ENCODE measurements around the gene SGMS1.

The SGMS1 gene

GRCh38 chr10:50416181-50416824, 207.5 kb downstream of the SGMS1 start:
- Mint-ChIP-seq H3K27me3 (no peaks in the 10 kb centered on the region), H3K4me1 (ENCODE audit: low read depth) (peaks cover 41% of the 10 kb centered on the region), H3K36me3 (peaks cover 15% of the 10 kb centered on the region), H3K4me3 (no peak overlapping the region), H3K9me3 (ENCODE audit: low read depth) (no peaks in the 10 kb centered on the region), H3K27ac (no peak overlapping the region)

- peaks cover 13% of the 10 kb centered on the region for H3K36me3 Mint-ChIP-seq
- H3K4me3 Mint-ChIP-seq, result no peak overlapping the region
- peaks cover 38% of the 10 kb centered on the region for H3K4me1 Mint-ChIP-seq (ENCODE audit: low read depth)
- no peaks in the 10 kb centered on the region for H3K9me3 Mint-ChIP-seq (ENCODE audit: low read depth)
- no peaks in the 10 kb centered on the region for H3K27me3 Mint-ChIP-seq
- H3K27ac Mint-ChIP-seq, result no peak overlapping the region
Measured at GRCh38 chr10:50415292-50415691, 208.5 kb downstream of the SGMS1 start.

- peaks cover 29% of the 10 kb centered on the region for H3K4me1 Mint-ChIP-seq (ENCODE audit: low read depth)
- H3K27me3 Mint-ChIP-seq, result no peaks in the 10 kb centered on the region
- peaks cover 22% of the 10 kb centered on the region for H3K36me3 Mint-ChIP-seq
- H3K4me3 Mint-ChIP-seq, result no peak overlapping the region
- peaks cover 5% of the 10 kb centered on the region for H3K9me3 Mint-ChIP-seq (ENCODE audit: low read depth)
- H3K27ac Mint-ChIP-seq, result peak overlapping the region; percentile 11
Measured at GRCh38 chr10:50410066-50410811, 213.5 kb downstream of the SGMS1 start.

GRCh38 chr10:50407076-50407801, 216.5 kb downstream of the SGMS1 start:
- H3K9me3 Mint-ChIP-seq (ENCODE audit: low read depth), result peaks cover 5% of the 10 kb centered on the region
- H3K4me1 Mint-ChIP-seq (ENCODE audit: low read depth), result peaks cover 28% of the 10 kb centered on the region
- no peaks in the 10 kb centered on the region for H3K27me3 Mint-ChIP-seq
- H3K36me3 Mint-ChIP-seq, result peaks cover 25% of the 10 kb centered on the region
- no peak overlapping the region for H3K27ac Mint-ChIP-seq
- no peak overlapping the region for H3K4me3 Mint-ChIP-seq

GRCh38 chr10:50406457-50407070, 217.2 kb downstream of the SGMS1 start:
- H3K4me3 Mint-ChIP-seq, result no peak overlapping the region
- H3K36me3 Mint-ChIP-seq, result peaks cover 26% of the 10 kb centered on the region
- H3K4me1 Mint-ChIP-seq (ENCODE audit: low read depth), result peaks cover 27% of the 10 kb centered on the region
- peaks cover 5% of the 10 kb centered on the region for H3K9me3 Mint-ChIP-seq (ENCODE audit: low read depth)
- H3K27ac Mint-ChIP-seq, result no peak overlapping the region
- no peaks in the 10 kb centered on the region for H3K27me3 Mint-ChIP-seq

GRCh38 chr10:50405723-50406122, 218.0 kb downstream of the SGMS1 start:
- Mint-ChIP-seq H3K9me3 (ENCODE audit: low read depth) (peaks cover 5% of the 10 kb centered on the region), H3K27me3 (no peaks in the 10 kb centered on the region), H3K36me3 (peaks cover 25% of the 10 kb centered on the region), H3K4me3 (no peak overlapping the region), H3K4me1 (ENCODE audit: low read depth) (peaks cover 26% of the 10 kb centered on the region), H3K27ac (no peak overlapping the region)

- no peak overlapping the region for H3K4me3 Mint-ChIP-seq
- H3K27ac Mint-ChIP-seq, result no peak overlapping the region
- H3K4me1 Mint-ChIP-seq (ENCODE audit: low read depth), result peaks cover 14% of the 10 kb centered on the region
- peaks cover 5% of the 10 kb centered on the region for H3K9me3 Mint-ChIP-seq (ENCODE audit: low read depth)
- H3K27me3 Mint-ChIP-seq, result no peaks in the 10 kb centered on the region
- H3K36me3 Mint-ChIP-seq, result peaks cover 27% of the 10 kb centered on the region
Measured at GRCh38 chr10:50404021-50404773, 219.6 kb downstream of the SGMS1 start.

- Mint-ChIP-seq H3K4me3 (no peak overlapping the region), H3K4me1 (ENCODE audit: low read depth) (peaks cover 12% of the 10 kb centered on the region), H3K9me3 (ENCODE audit: low read depth) (peaks cover 5% of the 10 kb centered on the region), H3K36me3 (peaks cover 27% of the 10 kb centered on the region), H3K27ac (no peak overlapping the region), H3K27me3 (no peaks in the 10 kb centered on the region)
Measured at GRCh38 chr10:50403074-50403473, 220.7 kb downstream of the SGMS1 start.

GRCh38 chr10:50402466-50402865, 221.3 kb downstream of the SGMS1 start:
- H3K36me3 Mint-ChIP-seq, result peaks cover 26% of the 10 kb centered on the region
- no peaks in the 10 kb centered on the region for H3K27me3 Mint-ChIP-seq
- H3K27ac Mint-ChIP-seq, result no peak overlapping the region
- no peak overlapping the region for H3K4me3 Mint-ChIP-seq
- H3K4me1 Mint-ChIP-seq (ENCODE audit: low read depth), result peaks cover 14% of the 10 kb centered on the region
- peaks cover 5% of the 10 kb centered on the region for H3K9me3 Mint-ChIP-seq (ENCODE audit: low read depth)

- H3K4me3 Mint-ChIP-seq, result no peak overlapping the region
- H3K27ac Mint-ChIP-seq, result no peak overlapping the region
Measured at GRCh38 chr10:50400694-50401093, 223.1 kb downstream of the SGMS1 start.

GRCh38 chr10:50398823-50399222, 224.9 kb downstream of the SGMS1 start:
- Mint-ChIP-seq H3K27me3 (no peaks in the 10 kb centered on the region), H3K4me3 (no peak overlapping the region), H3K27ac (no peak overlapping the region), H3K9me3 (ENCODE audit: low read depth) (no peaks in the 10 kb centered on the region), H3K4me1 (ENCODE audit: low read depth) (peaks cover 36% of the 10 kb centered on the region), H3K36me3 (peaks cover 21% of the 10 kb centered on the region)

More at GRCh38 chr10:50400694-50401093, 223.1 kb downstream of the SGMS1 start:
- no peaks in the 10 kb centered on the region for H3K9me3 Mint-ChIP-seq (ENCODE audit: low read depth)
- no peaks in the 10 kb centered on the region for H3K27me3 Mint-ChIP-seq
- H3K36me3 Mint-ChIP-seq, result peaks cover 21% of the 10 kb centered on the region
- peaks cover 22% of the 10 kb centered on the region for H3K4me1 Mint-ChIP-seq (ENCODE audit: low read depth)

GRCh38 chr10:50398381-50398780, 225.4 kb downstream of the SGMS1 start:
- Mint-ChIP-seq H3K9me3 (ENCODE audit: low read depth) (no peaks in the 10 kb centered on the region), H3K36me3 (peaks cover 18% of the 10 kb centered on the region), H3K4me1 (ENCODE audit: low read depth) (peaks cover 35% of the 10 kb centered on the region), H3K27me3 (no peaks in the 10 kb centered on the region), H3K27ac (no peak overlapping the region), H3K4me3 (no peak overlapping the region)

- peaks cover 20% of the 10 kb centered on the region for H3K36me3 Mint-ChIP-seq
- H3K9me3 Mint-ChIP-seq (ENCODE audit: low read depth), result peaks cover 4% of the 10 kb centered on the region
- peak overlapping the region; percentile 36 for H3K27ac Mint-ChIP-seq
- H3K4me3 Mint-ChIP-seq, result peak overlapping the region; percentile 38
- H3K4me1 Mint-ChIP-seq (ENCODE audit: low read depth), result peaks cover 38% of the 10 kb centered on the region
- H3K27me3 Mint-ChIP-seq, result no peaks in the 10 kb centered on the region
Measured at GRCh38 chr10:50397312-50398140, 226.2 kb downstream of the SGMS1 start.
